Activated CD4-positive, alpha-beta T cell treated with anti-CD3 and anti-CD28 coated beads, Interleukin-2, amount 50 U/mL, for 24 hours (primary cell): ENCODE measurements around the gene L1TD1.
"Not testable (repeated sequence)": the region's sequence is repeated elsewhere in the genome, so short reads cannot be mapped to it uniquely, and the experiment has no call there.

Source experiments
- DNase-seq, 2 donors: peaks; one replicate each; pipeline ENCODE4 v3.0.0-alpha.2; 2020; ENCODE audit warnings: low read depth in 1 of 2, low spot score in 1 of 2

Gene L1TD1

DNA sequence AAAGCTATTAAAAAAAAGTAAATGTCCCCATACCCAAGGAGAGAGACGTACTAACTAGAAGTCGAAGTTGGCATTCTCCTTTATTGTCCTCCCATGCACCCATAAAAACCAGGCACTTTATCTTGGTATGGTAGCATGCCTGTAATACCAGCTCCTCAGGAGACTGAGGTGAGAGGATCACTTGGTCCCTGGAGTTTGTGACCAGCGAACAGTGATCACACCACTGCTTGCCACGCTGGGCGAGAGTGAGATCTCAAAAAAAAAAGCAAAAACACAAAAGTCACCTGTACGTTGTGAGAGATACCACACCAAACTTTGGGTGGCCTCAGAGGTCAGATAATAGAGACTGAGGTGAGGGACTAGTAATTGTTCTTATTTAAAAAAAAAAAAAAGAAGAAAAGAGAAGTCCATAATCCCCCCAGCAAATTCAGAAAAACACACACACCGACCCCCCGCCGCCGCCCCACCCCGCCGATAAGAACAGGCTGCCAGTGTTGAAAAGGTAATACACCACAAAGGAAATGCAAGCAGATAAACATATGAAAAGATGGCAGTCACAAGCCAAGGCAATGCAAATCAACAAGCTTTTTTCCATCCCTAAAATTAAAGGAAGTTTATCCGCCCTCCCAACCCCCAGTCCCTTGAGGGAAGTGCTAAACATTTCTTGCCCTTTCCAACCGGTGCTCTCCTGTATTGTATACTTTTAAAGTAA, 3.6 kb downstream of the L1TD1 start:
- no peak for DNase-seq

DNA sequence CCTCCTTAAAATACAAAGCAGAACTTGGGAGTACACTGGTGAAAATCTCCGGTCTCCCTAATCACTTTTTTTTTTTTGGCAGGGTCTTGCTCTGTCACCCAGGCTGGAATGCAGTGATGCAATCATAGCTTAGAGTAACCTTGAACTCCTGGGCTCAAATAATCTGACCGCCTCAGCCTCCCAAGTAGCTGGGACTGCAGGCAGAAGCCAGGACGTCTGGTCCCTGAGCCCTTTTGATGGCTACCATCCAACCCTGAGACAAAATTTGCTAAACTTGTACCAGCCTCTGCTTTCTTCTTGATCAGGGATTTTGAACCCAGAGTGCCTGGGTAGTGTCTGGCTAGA, 4.1 kb downstream of the L1TD1 start:
- no peak for DNase-seq

DNA sequence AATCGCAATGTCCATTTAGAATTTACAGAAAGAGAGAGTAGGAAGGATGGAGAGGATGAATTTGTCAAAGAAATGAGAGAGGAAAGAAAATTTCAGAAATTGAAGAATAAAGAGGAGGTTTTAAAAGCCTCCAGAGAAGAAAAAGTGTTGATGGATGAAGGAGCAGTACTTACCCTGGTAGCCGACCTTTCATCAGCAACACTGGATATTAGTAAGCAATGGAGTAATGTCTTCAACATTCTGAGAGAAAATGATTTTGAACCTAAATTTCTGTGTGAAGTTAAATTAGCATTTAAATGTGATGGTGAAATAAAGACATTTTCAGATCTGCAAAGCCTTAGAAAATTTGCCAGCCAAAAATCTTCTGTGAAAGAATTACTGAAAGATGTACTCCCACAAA, 12.5 kb downstream of the L1TD1 start:
- DNase-seq: no peak

DNA sequence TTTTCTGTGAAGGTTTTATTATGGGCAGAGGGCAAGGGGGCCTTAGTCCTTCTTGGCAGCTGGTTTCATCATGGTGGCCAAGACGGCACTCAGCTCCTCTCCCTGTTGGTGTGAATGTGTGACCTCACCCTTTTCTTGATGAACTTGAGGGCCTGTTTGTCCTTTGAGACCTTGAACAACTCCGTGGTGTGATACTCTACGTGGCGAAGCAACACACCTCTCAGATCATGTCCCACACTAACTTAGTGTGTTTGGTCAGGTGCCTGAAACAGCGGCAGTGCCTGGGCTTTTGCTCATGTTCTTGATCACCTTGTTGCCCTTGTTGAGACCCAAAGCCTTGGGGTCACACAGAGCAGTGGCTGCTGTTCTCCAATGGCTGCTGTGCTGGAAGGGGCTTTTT, 13.4 kb downstream of the L1TD1 start:
- no peak for DNase-seq

DNA sequence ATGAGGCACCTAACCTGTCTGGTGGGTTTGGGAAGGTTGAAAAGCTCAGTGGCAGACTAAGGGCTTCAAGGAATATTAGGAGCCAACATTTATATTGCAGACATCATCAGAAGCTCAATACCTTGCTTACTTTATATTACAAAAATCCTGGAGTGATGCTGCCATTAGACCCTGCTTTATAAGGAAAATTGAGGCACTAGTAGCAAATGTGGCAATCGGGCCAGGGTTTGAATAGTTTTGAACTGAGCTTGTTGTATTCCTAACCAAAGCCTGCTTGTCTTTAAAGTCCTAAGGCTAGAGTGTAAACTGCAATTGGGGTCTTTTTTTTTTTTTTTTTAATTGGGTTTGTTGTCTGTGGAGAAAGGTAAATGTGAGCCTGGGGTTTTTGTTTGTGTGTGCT, 14.3 kb downstream of the L1TD1 start:
- DNase-seq: no peak

DNA sequence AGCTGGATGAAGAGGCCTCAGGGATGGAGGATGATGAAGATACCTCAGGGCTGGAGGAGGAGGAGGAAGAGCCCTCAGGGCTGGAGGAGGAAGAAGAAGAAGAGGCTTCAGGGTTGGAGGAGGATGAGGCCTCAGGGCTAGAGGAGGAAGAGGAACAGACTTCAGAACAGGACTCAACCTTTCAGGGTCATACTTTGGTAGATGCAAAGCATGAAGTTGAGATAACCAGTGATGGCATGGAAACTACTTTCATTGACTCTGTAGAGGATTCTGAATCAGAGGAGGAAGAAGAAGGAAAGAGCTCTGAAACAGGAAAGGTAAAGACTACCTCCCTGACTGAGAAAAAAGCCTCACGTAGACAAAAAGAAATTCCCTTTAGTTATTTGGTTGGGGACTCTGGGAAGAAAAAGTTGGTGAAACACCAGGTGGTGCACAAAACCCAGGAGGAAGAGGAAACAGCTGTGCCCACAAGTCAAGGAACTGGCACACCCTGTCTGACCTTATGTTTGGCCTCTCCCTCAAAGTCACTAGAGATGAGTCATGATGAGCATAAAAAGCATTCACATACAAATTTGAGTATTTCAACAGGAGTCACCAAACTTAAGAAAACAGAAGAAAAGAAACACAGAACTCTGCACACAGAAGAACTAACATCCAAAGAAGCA, 15.4 kb downstream of the L1TD1 start:
- no peak for DNase-seq

DNA sequence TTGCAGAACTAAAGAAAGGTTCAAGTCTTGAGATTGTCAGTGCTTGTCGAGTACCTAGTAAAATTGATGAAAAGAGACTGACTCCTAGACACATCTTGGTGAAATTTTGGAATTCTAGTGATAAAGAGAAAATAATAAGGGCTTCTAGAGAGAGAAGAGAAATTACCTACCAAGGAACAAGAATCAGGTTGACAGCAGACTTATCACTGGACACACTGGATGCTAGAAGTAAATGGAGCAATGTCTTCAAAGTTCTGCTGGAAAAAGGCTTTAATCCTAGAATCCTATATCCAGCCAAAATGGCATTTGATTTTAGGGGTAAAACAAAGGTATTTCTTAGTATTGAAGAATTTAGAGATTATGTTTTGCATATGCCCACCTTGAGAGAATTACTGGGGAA, 16.3 kb downstream of the L1TD1 start:
- no peak for DNase-seq

DNA sequence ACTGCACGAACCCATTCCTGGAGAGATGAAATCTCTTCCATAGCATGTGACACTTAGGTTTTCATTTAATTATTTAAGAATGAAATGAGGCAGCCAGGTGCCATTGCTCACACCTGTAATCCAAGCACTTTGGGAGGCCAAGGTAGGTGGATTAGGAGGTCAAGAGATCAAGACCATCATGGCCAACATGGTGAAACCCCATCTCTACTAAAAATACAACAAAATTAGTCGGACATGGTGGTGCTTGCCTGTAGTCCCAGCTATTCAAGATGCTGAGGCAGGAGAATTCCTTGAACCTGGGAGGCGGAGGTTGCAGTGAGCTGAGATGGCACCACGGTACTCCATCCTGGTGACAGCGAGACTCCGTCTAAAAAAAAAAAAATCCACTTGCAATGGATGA, 17.8 kb downstream of the L1TD1 start:
- DNase-seq: no peak

DNA sequence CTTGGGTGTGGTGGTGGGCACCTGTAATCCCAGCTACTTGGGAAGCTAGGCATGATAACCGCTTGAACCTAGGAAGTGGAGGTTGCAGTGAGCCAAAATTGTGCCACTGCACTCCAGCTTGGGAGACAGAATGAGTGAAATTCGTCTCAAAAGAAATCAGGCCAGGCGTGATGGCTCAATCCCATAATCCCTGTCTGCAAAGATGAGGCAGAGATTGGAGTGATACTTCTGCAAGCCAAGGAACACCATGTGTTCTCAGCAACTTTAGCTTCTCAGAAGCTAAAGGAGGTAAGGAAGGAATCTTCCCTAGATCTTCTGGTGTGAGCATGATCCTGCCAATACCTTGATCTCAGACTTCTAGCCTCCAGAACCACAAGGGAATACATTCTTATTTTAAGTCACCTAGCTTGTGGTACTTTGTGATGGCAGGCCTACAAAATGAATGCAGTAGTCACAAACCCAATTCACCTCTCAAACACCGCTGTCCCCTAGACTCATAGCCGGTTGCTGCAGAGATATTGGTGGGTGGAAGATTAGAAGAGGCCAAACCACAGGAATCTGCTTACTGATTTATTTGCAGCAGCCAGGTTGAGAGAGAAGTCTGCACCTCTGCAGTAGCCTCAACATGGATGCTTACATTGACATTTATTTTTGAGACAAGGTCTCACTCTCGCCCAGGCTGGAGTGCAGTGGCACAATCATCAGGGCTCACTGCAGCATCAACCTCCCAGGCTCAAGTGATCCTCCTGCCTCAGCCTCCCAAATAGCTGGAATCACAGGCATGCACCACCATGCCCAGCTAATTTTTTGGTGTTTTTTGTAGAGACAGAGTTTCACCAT, 18.6 kb downstream of the L1TD1 start:
- DNase-seq: no peak

DNA sequence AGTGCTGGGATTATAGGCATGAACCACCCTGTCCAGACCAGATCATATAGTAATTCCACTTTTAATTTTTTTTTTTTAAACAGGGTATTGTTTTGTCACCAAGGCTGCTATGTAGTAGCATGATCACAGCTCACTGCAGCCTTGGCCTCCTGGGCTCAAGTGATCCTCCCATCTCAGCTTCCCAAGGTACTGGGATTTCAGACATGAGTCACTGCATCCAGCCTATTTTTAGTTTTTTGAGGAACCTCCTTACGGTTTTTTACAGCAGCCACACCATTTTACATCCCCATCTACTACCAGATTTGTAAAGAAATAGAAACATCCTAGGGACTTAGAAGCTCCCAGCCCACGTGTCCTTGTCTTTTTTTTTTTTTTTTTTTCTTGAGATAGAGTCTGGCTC, 24.0 kb downstream of the L1TD1 start:
- DNase-seq: no peak

DNA sequence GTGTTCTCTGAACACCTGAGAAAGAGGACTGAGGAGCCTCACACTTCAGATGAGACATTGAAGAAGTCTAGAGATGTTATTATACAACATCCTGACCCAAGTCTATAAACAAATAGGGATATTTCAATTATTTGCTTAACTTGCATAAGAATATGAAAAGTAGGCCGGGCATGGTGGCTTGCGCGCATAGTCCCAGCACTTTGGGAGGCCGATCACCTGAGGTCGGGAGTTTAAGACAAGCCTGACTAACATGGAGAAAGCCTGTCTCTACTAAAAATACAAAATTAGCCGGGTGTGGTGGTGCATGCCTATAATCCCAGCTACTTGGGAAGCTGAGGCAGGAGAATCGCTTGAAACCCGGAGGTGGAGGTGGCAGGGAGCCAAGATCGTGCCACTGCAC, 25.8 kb downstream of the L1TD1 start:
- DNase-seq: not testable (repeated sequence)

DNA sequence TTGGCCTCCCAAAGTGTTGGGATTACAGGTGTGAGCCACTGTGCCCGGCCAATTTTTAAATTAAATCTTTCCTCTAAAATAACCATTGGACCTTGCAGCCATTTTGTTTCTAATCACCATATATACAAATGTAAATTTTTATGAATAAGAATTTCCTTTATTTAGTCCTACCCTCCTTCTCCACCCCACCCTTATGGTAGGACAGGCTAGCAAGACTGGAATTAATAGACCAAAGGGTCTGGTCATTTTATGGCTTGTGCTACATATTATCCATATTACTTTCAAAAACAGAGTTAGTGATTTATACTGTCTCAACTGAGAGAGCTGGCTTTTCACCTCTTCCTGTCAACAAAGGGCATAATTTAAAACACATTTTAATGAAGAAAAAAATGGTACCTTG, 26.5 kb downstream of the L1TD1 start:
- no peak for DNase-seq

DNA sequence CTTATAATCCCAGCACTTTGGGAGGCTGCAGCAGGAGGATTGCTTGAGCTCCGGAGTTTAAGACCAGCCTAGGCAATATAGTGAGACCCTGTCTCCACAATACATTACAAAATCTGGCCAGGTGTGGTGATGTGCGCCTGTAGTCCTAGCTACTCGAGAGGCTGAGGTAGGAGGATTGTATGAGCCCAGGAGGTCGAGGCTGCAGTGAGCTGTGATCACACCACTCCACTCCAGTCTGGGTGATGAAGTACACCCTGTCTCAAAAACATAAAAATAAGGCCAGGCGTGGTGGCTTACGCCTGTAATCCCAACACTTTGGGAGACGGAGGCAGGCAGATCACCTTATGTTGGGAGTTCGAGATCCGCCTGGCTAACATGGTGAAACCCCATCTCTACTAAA, 27.7 kb downstream of the L1TD1 start:
- no peak for DNase-seq

DNA sequence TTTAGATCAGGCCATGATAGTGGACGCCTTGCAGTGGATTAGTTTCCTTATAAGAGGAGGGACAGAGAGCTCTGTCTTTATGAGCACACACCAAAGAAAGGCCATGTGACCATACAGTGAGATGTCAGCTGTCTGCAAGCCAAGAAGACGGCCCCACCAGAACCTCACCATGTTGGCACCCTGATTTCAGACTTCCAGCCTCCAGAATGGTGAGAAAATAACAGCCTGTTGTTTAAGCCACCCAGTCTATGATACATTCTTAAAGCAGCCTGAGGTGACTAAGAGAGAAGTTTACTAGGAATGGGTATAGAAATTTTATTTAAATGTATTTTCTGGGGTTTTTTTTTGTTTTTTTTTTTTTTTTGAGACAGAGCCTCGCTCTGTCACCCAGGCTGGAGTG, 29.5 kb downstream of the L1TD1 start:
- DNase-seq: no peak

DNA sequence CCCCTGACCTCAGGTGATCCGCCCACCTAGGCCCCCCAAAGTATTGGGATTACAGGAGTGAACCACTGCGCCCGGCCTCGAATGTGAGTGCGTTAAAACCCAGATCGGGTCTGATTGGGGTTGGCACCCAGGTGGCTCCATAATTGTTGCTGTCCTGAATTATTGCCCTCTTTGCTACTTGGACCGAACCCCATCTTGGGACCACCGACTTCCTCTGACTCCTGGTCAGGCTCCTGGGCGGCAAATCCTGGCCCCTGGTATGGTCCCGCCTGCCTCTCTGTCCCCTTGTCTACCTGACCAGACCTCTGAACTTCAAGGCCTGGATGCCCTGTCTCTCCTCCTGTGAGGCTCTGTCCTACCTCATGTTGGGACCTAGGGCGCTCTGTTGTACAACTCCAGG, 32.8 kb downstream of the L1TD1 start:
- DNase-seq: no peak

DNA sequence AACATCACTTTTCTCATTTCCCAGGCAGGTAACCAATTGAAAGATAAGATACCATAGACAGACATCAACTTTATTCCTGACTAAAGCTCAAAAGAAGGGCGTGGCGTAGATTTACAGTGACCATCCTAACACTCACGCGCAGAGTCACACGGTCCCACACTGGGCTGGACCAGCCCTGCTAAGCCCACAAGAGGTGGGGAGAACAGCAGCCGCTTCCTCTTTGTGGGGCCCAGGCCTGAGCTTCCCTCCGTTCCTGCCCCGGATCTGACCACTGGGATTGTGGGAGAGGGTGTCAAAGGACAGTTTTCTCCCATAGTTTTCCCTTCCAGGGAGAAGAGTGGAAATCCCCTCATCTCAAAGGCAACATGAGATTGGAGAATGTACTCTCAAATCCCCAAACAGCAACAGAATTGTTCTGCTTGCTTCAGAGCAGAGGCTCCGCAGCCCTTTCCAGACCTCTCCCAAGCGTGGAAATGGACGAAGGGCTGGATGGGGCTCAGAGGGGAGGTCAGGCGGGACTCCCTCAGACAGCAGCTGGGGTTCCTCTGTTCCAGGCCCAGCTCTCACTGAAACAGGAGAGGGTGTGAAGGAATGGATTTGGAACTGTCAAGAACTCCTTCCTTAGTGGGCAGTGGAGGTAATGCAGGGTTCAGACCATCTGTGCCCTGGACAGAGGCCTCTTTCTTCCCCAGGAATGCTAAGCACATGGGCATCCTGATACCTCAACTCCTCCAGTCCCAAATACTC, 33.7 kb downstream of the L1TD1 start:
- no peak for DNase-seq

DNA sequence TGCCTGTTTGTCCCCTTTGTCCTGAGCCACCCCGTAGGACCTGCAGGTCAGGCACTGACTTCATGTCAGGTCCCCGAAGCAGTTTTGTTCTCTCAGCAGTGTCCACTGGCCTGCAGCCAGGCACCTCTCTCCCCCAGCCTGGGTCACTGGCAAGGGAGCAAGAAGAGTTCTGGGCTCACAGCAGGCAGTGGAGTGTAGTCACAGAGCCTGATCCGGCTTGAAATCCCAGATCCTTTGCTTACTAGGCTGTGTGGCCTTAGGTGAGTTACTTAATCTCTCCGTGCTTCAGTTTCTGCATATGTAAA, 34.2 kb downstream of the L1TD1 start:
- no peak for DNase-seq

DNA sequence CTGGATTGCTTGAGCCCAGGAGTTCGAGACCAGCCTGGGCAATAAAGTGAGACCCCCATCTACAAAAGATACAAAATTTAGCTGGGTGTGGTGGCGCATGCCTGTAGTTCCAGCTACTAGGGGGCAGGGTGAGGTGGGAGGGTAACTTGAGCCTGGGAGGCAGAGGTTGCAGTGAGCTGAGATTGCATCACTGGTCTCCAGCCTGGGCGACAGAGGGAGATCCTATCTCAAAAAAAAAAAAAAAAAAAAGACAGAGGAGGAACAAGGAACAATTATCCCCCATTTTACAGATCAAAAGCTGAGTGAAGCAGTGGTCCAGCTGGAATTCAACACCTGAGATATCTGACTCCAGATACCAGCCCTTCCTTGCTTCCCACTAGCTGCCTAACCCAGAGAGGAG, 34.8 kb downstream of the L1TD1 start:
- DNase-seq: no peak

DNA sequence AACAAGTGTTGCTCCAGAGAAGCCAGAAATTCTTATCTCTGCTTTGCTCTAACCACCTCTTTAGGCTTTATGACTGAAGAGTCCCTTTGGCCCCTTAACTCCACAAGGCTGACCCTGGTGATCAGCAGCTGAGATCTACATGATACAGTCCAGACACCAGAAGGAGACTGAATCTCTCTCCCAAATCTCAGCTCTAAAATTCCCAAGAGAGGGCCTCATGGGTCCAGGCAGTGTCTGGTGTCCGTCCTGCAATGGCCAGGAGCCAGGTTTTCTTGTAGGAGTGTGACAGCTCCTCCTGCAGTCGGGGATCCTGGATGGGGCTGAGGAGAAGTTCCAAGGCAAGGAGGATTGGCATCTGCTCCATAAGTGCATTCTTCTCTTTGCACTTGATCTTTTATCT, 35.3 kb downstream of the L1TD1 start:
- no peak for DNase-seq

DNA sequence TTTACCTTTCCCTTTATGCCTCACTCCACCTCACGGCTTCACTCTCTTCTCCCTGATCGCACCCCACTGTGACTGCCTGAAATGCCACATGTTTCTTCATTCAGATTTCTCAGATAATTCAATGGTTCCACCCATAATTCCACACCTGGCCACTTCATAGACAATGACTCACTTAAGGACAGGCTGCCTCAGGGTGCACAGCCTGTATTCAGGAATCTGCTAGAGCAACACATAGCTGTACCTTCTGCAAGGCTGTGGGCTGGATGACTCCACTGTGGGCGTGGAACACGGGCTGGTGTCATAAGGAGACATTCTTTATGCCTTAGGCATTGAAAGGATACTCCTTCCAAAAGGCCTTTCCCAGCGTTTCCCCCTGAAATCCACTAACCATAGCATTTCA, 36.1 kb downstream of the L1TD1 start:
- no peak for DNase-seq

DNA sequence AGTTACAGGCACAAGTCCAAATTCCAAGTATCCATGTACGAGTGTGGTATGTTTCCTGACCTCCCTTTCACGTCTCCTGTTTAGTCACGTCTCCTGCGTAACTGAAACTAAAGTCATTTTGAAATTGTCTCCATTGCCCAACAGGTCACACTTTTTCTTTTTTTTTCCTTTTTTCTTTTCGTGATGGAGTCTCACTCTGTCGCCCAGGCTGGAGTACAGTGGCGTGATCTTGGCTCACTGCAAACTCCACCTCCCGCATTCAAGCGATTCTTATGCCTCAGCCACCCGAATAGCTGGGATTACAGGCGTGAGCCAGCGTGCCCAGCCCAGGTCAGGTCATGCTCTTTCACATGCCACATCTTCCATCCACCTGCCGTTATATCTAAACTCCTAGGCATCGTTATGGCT, 38.2 kb downstream of the L1TD1 start:
- no peak for DNase-seq

DNA sequence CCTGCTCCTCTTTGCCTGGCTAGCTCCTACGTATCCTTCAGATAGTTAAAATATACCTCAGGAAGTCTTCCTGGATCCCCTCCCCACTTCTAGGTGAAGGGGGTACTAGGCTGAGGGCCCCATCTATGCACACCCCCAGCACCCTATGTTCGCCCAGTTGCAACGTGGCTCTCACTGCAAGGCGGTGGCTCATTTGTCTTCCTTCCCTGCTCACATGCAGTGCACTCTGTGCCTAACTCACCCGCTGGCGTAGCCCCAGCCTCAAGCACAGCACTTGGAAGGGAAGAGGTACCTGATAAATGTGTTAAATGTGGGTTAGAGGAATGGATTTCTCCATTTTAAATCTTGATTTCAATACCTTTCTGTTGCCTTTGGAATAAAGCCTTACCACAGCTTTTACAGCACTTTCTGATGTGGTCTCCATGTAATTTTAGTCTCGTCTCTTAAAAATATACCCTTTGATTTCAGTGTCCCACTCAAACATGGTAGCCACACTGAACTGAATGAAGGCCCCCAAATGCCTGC, 39.3 kb downstream of the L1TD1 start:
- no peak for DNase-seq
